GM23248 (cell line): ENCODE measurements around the gene CD300A.

Experiments
- EZH2 ChIP-seq: fragments of 200-600 bp; sonication (generic); IDR thresholded peaks from 2 replicates; pipeline ENCODE4 v1.6.1; 2018; ENCODE audit warnings: antibody characterized with exemption, mild to moderate bottlenecking; ENCODE audit not compliant: insufficient read depth, poor library complexity, severe bottlenecking
- EZH2phosphoT487 ChIP-seq: fragments of 200-600 bp; sonication (generic); IDR thresholded peaks from 2 replicates; pipeline ENCODE4 v1.6.1; 2018; ENCODE audit warnings: antibody characterized with exemption, moderate library complexity, mild to moderate bottlenecking, low read depth; ENCODE audit not compliant: insufficient read depth

- no peak for TF ChIP-seq EZH2
- no peak for TF ChIP-seq EZH2phosphoT487
These were observed 35.5 kb upstream of the CD300A start for GRCh38 chr17:74430706-74431567.
